Measurements from ENCODE around the gene NUP214.

DNA sequence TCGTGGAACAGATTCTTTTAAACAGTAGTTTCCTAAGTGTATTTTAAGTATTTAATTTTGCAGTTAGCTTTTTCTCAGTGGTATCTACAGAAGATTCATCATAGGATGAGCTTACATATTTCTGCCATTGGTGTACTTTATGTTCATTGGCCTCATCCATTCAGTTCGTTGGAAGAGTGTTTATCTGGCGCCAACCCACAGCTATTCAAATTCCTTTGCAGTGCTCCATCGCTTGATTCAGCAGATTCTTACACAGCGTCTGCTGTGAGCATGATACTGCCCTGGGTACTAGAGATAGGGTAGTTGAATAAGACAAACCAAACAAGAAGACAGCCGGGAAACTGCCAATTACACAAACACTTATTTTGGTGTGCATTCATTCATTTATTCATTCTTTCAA, 55.1 kb downstream of the NUP214 start:
- TF ChIP-seq EZH2 (IDR thresholded peaks at IDR 0.05; ENCODE audit: borderline replicate concordance, insufficient read depth, low read length, poor library complexity, severe bottlenecking) (no peak), MXI1 (conservative IDR thresholded peaks at IDR 0.05; ENCODE audit: poor library complexity, severe bottlenecking) (no peak), EP300 (conservative IDR thresholded peaks at IDR 0.05; ENCODE audit: poor library complexity, severe bottlenecking) (no peak), SMC3 (conservative IDR thresholded peaks at IDR 0.05; ENCODE audit: poor library complexity) (no peak), RAD21 (conservative IDR thresholded peaks at IDR 0.05) (no peak), TAF1 (IDR thresholded peaks at IDR 0.05; ENCODE audit: low read depth) (no peak)
- TF ChIP-seq, protein P1, sequence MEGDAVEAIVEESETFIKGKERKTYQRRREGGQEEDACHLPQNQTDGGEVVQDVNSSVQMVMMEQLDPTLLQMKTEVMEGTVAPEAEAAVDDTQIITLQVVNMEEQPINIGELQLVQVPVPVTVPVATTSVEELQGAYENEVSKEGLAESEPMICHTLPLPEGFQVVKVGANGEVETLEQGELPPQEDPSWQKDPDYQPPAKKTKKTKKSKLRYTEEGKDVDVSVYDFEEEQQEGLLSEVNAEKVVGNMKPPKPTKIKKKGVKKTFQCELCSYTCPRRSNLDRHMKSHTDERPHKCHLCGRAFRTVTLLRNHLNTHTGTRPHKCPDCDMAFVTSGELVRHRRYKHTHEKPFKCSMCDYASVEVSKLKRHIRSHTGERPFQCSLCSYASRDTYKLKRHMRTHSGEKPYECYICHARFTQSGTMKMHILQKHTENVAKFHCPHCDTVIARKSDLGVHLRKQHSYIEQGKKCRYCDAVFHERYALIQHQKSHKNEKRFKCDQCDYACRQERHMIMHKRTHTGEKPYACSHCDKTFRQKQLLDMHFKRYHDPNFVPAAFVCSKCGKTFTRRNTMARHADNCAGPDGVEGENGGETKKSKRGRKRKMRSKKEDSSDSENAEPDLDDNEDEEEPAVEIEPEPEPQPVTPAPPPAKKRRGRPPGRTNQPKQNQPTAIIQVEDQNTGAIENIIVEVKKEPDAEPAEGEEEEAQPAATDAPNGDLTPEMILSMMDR (IDR thresholded peaks at IDR 0.05; ENCODE audit: poor library complexity, severe bottlenecking), result no peak
